WTC11 (cell line): ENCODE data around the gene NCOA3. TPM values are rescaled to one million over a fixed set of nuclear protein-coding genes. Genes with fewer than 3 reads are reported as not detected.

ENCODE experiments used
- ATAC-seq: fragments of 200-7000 bp; cut with Tn5 transposase; 2 replicates; pipeline ENCODE4 v1.10.0; 2021; ENCODE audit warnings: mild to moderate bottlenecking, moderate library complexity
- CTCF ChIA-PET: fragments of 300-600 bp; sonication (Branson Sonifier 250); formaldehyde crosslinking; loops from one replicate; lab custom pipeline; 2021; ENCODE audit warnings: antibody characterized with exemption; lab: Charles Lee
- POLR2A ChIA-PET: fragments of 350-600 bp; sonication (Branson Sonifier 250); formaldehyde crosslinking; loops from one replicate; lab custom pipeline; 2021; ENCODE audit warnings: antibody characterized with exemption; lab: Charles Lee
- DNase-seq: peaks from one replicate; pipeline ENCODE4 v3.0.0; 2021; ENCODE audit warnings: low spot score
- H3K27ac Mint-ChIP-seq: 2 replicates; pipeline ENCODE4 v1.8.0; 2021; ENCODE audit warnings: mixed read lengths
- H3K27me3 Mint-ChIP-seq: 2 replicates; pipeline ENCODE4 v1.8.0; 2021; ENCODE audit warnings: low read depth, mild to moderate bottlenecking, moderate library complexity, mixed read lengths
- H3K36me3 Mint-ChIP-seq: 2 replicates; pipeline ENCODE4 v1.8.0; 2021; ENCODE audit warnings: mixed read lengths
- H3K4me1 Mint-ChIP-seq: 2 replicates; pipeline ENCODE4 v1.8.0; 2022; ENCODE audit warnings: mixed read lengths
- H3K4me3 Mint-ChIP-seq: 2 replicates; pipeline ENCODE4 v1.8.0; 2021; ENCODE audit warnings: mild to moderate bottlenecking, moderate library complexity, mixed read lengths
- H3K9me3 Mint-ChIP-seq: 2 replicates; pipeline ENCODE4 v1.8.0; 2021; ENCODE audit warnings: mixed read lengths
- ATF1 ChIP-seq: sonication (generic); formaldehyde crosslinking; IDR thresholded peaks from 2 replicates; pipeline ENCODE4 v1.8.1; 2023; ENCODE audit warnings: mild to moderate bottlenecking, moderate library complexity, missing genetic modification reagents
- CBFB ChIP-seq: sonication (generic); formaldehyde crosslinking; IDR thresholded peaks from 2 replicates; pipeline ENCODE4 v1.8.1; 2022; ENCODE audit warnings: mild to moderate bottlenecking, low read depth, missing genetic modification reagents
- EMX1 ChIP-seq: fragments of 250-450 bp; sonication (Bioruptor Pico); IDR thresholded peaks from 2 replicates; pipeline ENCODE4 v1.8.0; 2021; ENCODE audit warnings: mild to moderate bottlenecking
- FOXP1 ChIP-seq: sonication (generic); formaldehyde crosslinking; IDR thresholded peaks from 2 replicates; pipeline ENCODE4 v1.8.0; 2022; ENCODE audit warnings: missing genetic modification reagents, mild to moderate bottlenecking, moderate library complexity, borderline replicate concordance
- FOXP4 ChIP-seq: sonication (generic); formaldehyde crosslinking; IDR thresholded peaks from 2 replicates; pipeline ENCODE4 v1.8.0; 2022; ENCODE audit warnings: mild to moderate bottlenecking, missing genetic modification reagents
- GABPB1 ChIP-seq: sonication (generic); formaldehyde crosslinking; IDR thresholded peaks from 2 replicates; pipeline ENCODE4 v1.8.1; 2023; ENCODE audit warnings: mild to moderate bottlenecking, missing genetic modification reagents
- HMGXB4 ChIP-seq: sonication (generic); formaldehyde crosslinking; IDR thresholded peaks from 2 replicates; pipeline ENCODE4 v1.8.1; 2023; ENCODE audit warnings: mild to moderate bottlenecking, moderate library complexity, missing genetic modification reagents
- JAZF1 ChIP-seq: fragments of 250-450 bp; sonication (Bioruptor Pico); IDR thresholded peaks from 2 replicates; pipeline ENCODE4 v1.9.0; 2021; ENCODE audit warnings: moderate library complexity, mild to moderate bottlenecking, inconsistent platforms
- KAT7 ChIP-seq: sonication (generic); formaldehyde crosslinking; IDR thresholded peaks from 2 replicates; pipeline ENCODE4 v1.8.1; 2023; ENCODE audit warnings: missing genetic modification reagents, mild to moderate bottlenecking, borderline replicate concordance
- MAX ChIP-seq: sonication (generic); formaldehyde crosslinking; IDR thresholded peaks from 2 replicates; pipeline ENCODE4 v1.8.0; 2022; ENCODE audit warnings: mild to moderate bottlenecking, missing genetic modification reagents
- MYBL2 ChIP-seq: sonication (generic); formaldehyde crosslinking; IDR thresholded peaks from 2 replicates; pipeline ENCODE4 v1.8.1; 2023; ENCODE audit warnings: mild to moderate bottlenecking, moderate library complexity, missing genetic modification reagents
- NR1H2 ChIP-seq: sonication (generic); formaldehyde crosslinking; IDR thresholded peaks from 2 replicates; pipeline ENCODE4 v1.9.0; 2021; ENCODE audit warnings: mild to moderate bottlenecking, moderate library complexity, missing genetic modification reagents
- PRDM15 ChIP-seq: sonication (generic); formaldehyde crosslinking; IDR thresholded peaks from 2 replicates; pipeline ENCODE4 v1.8.0; 2022; ENCODE audit warnings: missing genetic modification reagents
- SOX15 ChIP-seq: fragments of 250-450 bp; sonication (Bioruptor Pico); IDR thresholded peaks from 2 replicates; pipeline ENCODE4 v1.9.0; 2021; ENCODE audit warnings: mild to moderate bottlenecking
- ZNF263 ChIP-seq: sonication (generic); formaldehyde crosslinking; IDR thresholded peaks from 2 replicates; pipeline ENCODE4 v1.8.1; 2022; ENCODE audit warnings: low read depth, mild to moderate bottlenecking, moderate library complexity, missing genetic modification reagents
- ZNF317 ChIP-seq: sonication (generic); formaldehyde crosslinking; IDR thresholded peaks from 2 replicates; pipeline ENCODE4 v1.8.1; 2023; ENCODE audit warnings: low read depth, mild to moderate bottlenecking, moderate library complexity, missing genetic modification reagents, borderline replicate concordance
- ZNF416 ChIP-seq: fragments of 250-450 bp; sonication (Bioruptor Pico); IDR thresholded peaks from 2 replicates; pipeline ENCODE4 v1.9.0; 2021; ENCODE audit warnings: mild to moderate bottlenecking, inconsistent platforms
- ZNF423 ChIP-seq: fragments of 250-450 bp; sonication (Bioruptor Pico); IDR thresholded peaks from 2 replicates; pipeline ENCODE4 v2.1.2; 2022; ENCODE audit warnings: mild to moderate bottlenecking, moderate library complexity
- total RNA-seq: library from RNA; stranded (reverse); gene quantifications from 3 replicates; pipeline ENCODE4 v1.2.3, GENCODE V29; 2021

Gene NCOA3
- total RNA-seq, 1 experiment from 2014 or later, result 25.2 TPM

- ATAC-seq, result no peak
- no peaks in the 10 kb centered on the region for H3K9me3 Mint-ChIP-seq
- POLR2A ChIA-PET, result interaction anchor here (0.7 to 1.1 kb wide), 2 partner anchors 46 to 552 kb away, joined by 3 read pairs; partner anchors contain the start of gene NCOA3
- H3K36me3 Mint-ChIP-seq, result no peaks in the 10 kb centered on the region
- CTCF ChIA-PET, result interaction anchor here (1.0 kb wide), 1 partner anchor 259 kb away, joined by 4 read pairs; no protein-coding TSS in a partner anchor
- H3K27me3 Mint-ChIP-seq, result no peaks in the 10 kb centered on the region
- TF ChIP-seq EMX1 (no peak), GABPB1 (peak; percentile 85; the same call in 1 of the 2 replicates)
- no peaks in the 10 kb centered on the region for H3K4me1 Mint-ChIP-seq
- no peak overlapping the region for H3K4me3 Mint-ChIP-seq
- H3K27ac Mint-ChIP-seq, result no peak overlapping the region
- DNase-seq, result no peak
These were observed 46.3 kb upstream of the NCOA3 start for GRCh38 chr20:47455133-47456040.

- TF ChIP-seq SOX15 (CRISPR knock-in tag), result no peak
- TF ChIP-seq ZNF423 (CRISPR knock-in tag), result no peak
- TF ChIP-seq ZNF317 (CRISPR knock-in tag), result no peak
- TF ChIP-seq ZNF416 (CRISPR knock-in tag), result no peak
- no peak for TF ChIP-seq ATF1 (CRISPR knock-in tag)
- TF ChIP-seq ZNF263 (CRISPR knock-in tag), result no peak
- TF ChIP-seq MAX (CRISPR knock-in tag), result no peak
- no peak for TF ChIP-seq CBFB (CRISPR knock-in tag)
- no peak for TF ChIP-seq FOXP1 (CRISPR knock-in tag)
- TF ChIP-seq FOXP4 (CRISPR knock-in tag), result no peak
- no peak for TF ChIP-seq HMGXB4 (CRISPR knock-in tag)
- DNase-seq, result no peak
- Mint-ChIP-seq H3K4me3 (no peak overlapping the region), H3K36me3 (no peaks in the 10 kb centered on the region), H3K27me3 (no peaks in the 10 kb centered on the region), H3K9me3 (no peaks in the 10 kb centered on the region), H3K27ac (no peak overlapping the region), H3K4me1 (no peaks in the 10 kb centered on the region)
- ATAC-seq, result no peak
- CTCF ChIA-PET, result interaction anchor here (1.0 to 1.2 kb wide), 2 partner anchors 72 to 260 kb away, joined by 4 read pairs; no protein-coding TSS in a partner anchor
- POLR2A ChIA-PET, result interaction anchor here (0.5 to 1.1 kb wide), 2 partner anchors 14 to 46 kb away, joined by 3 to 4 read pairs; partner anchors contain the start of gene NCOA3
These were observed 45.6 kb upstream of the NCOA3 start for GRCh38 chr20:47456041-47456537.

- no peak for ATAC-seq
- CTCF ChIA-PET, result interaction anchor here (0.7 to 1.2 kb wide), 2 partner anchors 73 to 320 kb away, joined by 3 to 4 read pairs; no protein-coding TSS in a partner anchor
These were observed 44.5 kb upstream of the NCOA3 start for GRCh38 chr20:47456952-47457724.

More at GRCh38 chr20:47456952-47457724, 44.5 kb upstream of the NCOA3 start:
- no peaks in the 10 kb centered on the region for H3K9me3 Mint-ChIP-seq
- no peak for DNase-seq
- no peaks in the 10 kb centered on the region for H3K27me3 Mint-ChIP-seq
- no peak overlapping the region for H3K4me3 Mint-ChIP-seq
- POLR2A ChIA-PET, result interaction anchor here (1.1 kb wide), 1 partner anchor 45 kb away, joined by 3 read pairs; the partner anchor contains the start of gene NCOA3
- H3K4me1 Mint-ChIP-seq, result no peaks in the 10 kb centered on the region
- no peak for TF ChIP-seq JAZF1
- no peak for TF ChIP-seq MYBL2 (CRISPR knock-in tag)
- TF ChIP-seq NR1H2, result no peak
- TF ChIP-seq KAT7 (CRISPR knock-in tag), result no peak
- no peak for TF ChIP-seq PRDM15 (CRISPR knock-in tag)
- TF ChIP-seq, all 79 proteins: peak for 0
- H3K27ac Mint-ChIP-seq, result no peak overlapping the region
- H3K36me3 Mint-ChIP-seq, result no peaks in the 10 kb centered on the region
